Measurements from ENCODE around the gene RNF157. TPM values are rescaled to one million over a fixed set of nuclear protein-coding genes. Genes with fewer than 3 reads are reported as not detected.

Gene RNF157
- total RNA-seq, 1 donor from 2014 or later, result 17.8 TPM

DNA sequence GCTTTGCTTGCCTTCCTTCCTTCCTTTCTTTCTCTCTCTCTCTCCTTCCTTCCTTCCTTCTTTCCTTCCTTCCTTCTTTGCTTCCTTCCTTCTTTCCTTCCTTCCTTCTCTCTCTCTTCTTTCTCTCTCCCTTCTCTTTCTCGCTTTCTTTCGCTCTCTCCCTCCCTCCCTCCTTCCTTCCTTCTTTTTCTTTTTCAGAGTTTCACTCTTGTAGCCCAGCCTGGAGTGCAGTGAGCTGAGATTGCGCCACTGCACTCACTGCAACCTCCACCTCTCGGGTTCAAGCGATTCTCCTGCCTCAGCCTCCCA is 117.1 kb downstream of the RNF157 start:
- H3K36me3 Mint-ChIP-seq (ENCODE audit: unreplicated experiment), result no peaks in the 10 kb centered on the region
- no peak overlapping the region for H3K27ac Mint-ChIP-seq (ENCODE audit: unreplicated experiment)
- H3K4me1 Mint-ChIP-seq (ENCODE audit: low read depth, unreplicated experiment), result no peaks in the 10 kb centered on the region
- H3K4me3 Mint-ChIP-seq (ENCODE audit: unreplicated experiment), result no peak overlapping the region
- peaks cover 6% of the 10 kb centered on the region for H3K9me3 Mint-ChIP-seq (ENCODE audit: unreplicated experiment)
- peaks cover 7% of the 10 kb centered on the region for H3K27me3 Mint-ChIP-seq (ENCODE audit: unreplicated experiment)
- TF ChIP-seq, protein P1, sequence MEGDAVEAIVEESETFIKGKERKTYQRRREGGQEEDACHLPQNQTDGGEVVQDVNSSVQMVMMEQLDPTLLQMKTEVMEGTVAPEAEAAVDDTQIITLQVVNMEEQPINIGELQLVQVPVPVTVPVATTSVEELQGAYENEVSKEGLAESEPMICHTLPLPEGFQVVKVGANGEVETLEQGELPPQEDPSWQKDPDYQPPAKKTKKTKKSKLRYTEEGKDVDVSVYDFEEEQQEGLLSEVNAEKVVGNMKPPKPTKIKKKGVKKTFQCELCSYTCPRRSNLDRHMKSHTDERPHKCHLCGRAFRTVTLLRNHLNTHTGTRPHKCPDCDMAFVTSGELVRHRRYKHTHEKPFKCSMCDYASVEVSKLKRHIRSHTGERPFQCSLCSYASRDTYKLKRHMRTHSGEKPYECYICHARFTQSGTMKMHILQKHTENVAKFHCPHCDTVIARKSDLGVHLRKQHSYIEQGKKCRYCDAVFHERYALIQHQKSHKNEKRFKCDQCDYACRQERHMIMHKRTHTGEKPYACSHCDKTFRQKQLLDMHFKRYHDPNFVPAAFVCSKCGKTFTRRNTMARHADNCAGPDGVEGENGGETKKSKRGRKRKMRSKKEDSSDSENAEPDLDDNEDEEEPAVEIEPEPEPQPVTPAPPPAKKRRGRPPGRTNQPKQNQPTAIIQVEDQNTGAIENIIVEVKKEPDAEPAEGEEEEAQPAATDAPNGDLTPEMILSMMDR (IDR thresholded peaks at IDR 0.05; ENCODE audit: partially characterized antibody, unreplicated experiment), result no peak
- DNase-seq, result no peak

DNA sequence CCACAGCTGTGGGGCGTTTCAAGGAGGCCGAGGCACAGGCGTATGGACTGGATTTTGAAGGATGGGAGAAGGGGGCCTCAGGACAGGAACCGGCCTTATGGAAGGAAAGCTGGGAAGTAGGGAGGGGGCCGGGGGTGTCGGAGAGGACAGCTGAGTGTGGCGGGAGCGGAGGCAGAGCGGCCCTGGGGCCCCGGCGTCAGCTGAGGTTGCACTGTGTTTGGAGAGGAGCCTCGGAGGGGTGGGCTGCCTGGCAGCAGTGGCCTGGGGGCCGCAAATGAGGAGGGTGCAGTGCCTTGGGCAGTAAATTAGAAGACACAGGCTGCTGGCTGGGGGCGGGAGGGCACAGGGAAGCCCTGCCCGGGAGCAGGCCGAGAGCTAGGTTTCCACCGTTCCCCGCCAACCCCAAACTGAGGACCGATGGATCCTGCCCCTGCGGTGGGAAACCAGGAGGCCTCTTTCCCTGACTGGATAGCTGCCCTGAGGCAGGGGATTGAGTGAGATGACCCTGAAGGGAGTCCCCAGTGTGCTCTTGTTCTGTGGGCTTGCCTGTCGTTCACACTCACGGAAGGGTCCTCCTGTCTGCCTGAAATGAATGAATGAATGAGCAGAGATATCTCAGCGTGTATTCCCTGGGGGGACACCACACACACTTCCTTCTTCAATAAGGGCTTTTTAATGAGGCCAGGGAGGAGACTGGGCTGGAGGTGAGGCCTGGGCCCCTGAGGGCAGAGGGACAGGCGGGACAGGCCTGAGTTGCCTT is 117.7 kb downstream of the RNF157 start:
- Mint-ChIP-seq H3K4me3 (ENCODE audit: unreplicated experiment) (no peak overlapping the region), H3K9me3 (ENCODE audit: unreplicated experiment) (peaks cover 6% of the 10 kb centered on the region), H3K4me1 (ENCODE audit: low read depth, unreplicated experiment) (no peaks in the 10 kb centered on the region), H3K27me3 (ENCODE audit: unreplicated experiment) (peaks cover 7% of the 10 kb centered on the region), H3K36me3 (ENCODE audit: unreplicated experiment) (no peaks in the 10 kb centered on the region), H3K27ac (ENCODE audit: unreplicated experiment) (no peak overlapping the region)
- TF ChIP-seq, protein P1 (IDR thresholded peaks at IDR 0.05; ENCODE audit: partially characterized antibody, unreplicated experiment), result no peak
- DNase-seq, result no peak

DNA sequence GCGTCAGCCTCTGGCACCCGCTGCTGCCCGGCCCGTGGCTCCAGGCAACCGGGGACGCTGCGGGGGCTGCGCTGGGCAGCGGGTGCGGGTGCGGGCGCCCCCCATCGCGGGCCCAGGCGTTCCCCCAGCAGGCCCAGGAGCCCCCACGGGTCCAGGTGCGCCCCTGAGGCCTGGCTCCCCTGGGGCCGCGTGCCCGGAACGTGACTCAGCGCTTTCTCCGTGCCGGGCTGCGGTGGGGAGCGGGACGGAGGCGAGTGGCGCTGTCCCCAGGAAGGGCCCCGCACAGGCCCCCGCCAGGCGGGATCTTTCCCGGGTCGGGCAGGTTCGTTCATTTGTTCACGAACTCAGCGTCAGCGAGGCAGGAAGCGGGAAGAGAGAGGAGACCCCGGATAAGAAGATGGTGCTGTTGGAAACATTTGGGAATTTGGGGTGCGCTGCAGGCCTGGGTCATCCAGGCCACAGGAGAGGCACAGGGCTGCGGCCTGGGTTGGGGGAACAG is 118.3 kb downstream of the RNF157 start:
- H3K27me3 Mint-ChIP-seq (ENCODE audit: unreplicated experiment), result peaks cover 7% of the 10 kb centered on the region
- TF ChIP-seq, protein P1 (IDR thresholded peaks at IDR 0.05; ENCODE audit: partially characterized antibody, unreplicated experiment), result no peak
- no peaks in the 10 kb centered on the region for H3K4me1 Mint-ChIP-seq (ENCODE audit: low read depth, unreplicated experiment)
- no peaks in the 10 kb centered on the region for H3K36me3 Mint-ChIP-seq (ENCODE audit: unreplicated experiment)
- no peak overlapping the region for H3K27ac Mint-ChIP-seq (ENCODE audit: unreplicated experiment)
- H3K9me3 Mint-ChIP-seq (ENCODE audit: unreplicated experiment), result peaks cover 6% of the 10 kb centered on the region
- H3K4me3 Mint-ChIP-seq (ENCODE audit: unreplicated experiment), result no peak overlapping the region
- DNase-seq, result no peak

DNA sequence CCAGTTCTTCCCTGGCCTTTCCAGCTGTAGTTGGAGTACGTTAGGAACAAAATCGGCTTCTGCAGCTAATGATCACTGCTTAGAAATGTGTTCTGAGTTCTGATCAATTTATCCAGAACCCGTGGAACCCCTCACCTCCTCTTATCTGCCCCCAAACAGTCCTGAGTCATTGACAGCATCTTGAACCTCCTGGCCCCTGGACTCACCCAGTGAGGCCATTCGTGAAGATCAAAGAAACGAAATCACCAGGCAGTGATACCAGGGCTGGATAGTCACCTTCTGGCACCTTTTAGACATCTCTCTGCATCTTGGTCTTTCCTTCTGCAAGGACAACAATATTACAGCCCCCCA is 119.7 kb downstream of the RNF157 start:
- H3K4me3 Mint-ChIP-seq (ENCODE audit: unreplicated experiment), result no peak overlapping the region
- TF ChIP-seq, protein P1 (IDR thresholded peaks at IDR 0.05; ENCODE audit: partially characterized antibody, unreplicated experiment), result no peak
- H3K4me1 Mint-ChIP-seq (ENCODE audit: low read depth, unreplicated experiment), result no peaks in the 10 kb centered on the region
- no peaks in the 10 kb centered on the region for H3K36me3 Mint-ChIP-seq (ENCODE audit: unreplicated experiment)
- H3K27me3 Mint-ChIP-seq (ENCODE audit: unreplicated experiment), result peaks cover 7% of the 10 kb centered on the region
- no peak for DNase-seq
- H3K9me3 Mint-ChIP-seq (ENCODE audit: unreplicated experiment), result peaks cover 4% of the 10 kb centered on the region
- H3K27ac Mint-ChIP-seq (ENCODE audit: unreplicated experiment), result no peak overlapping the region
